ENCODE measurements around the gene GLYATL1B. TPM values are rescaled to one million over a fixed set of nuclear protein-coding genes. Genes with fewer than 3 reads are reported as not detected.

The GLYATL1B gene
- total and polyA plus RNA-seq, 2 of the 4 experiments (the other 2 are of a cell fraction) = not detected

GRCh38 chr11:59138643-59139042, 52.5 kb downstream of the GLYATL1B start:
- in situ Hi-C loops (cut with MboI; ENCODE audit: low sequenced_read_pairs) (loop anchor here (5.0 kb wide), 1 partner anchor 81 kb away; no protein-coding TSS in a partner anchor), dilution Hi-C loops (cut with HindIII; ENCODE audit: low sequenced_read_pairs, unreplicated experiment) (no loop called here)

More at GRCh38 chr11:59138643-59139042, 52.5 kb downstream of the GLYATL1B start:
- Histone ChIP-seq H3K9me3 (ENCODE audit: control insufficient read depth, insufficient read depth, low read length) (no peaks in the 10 kb centered on the region), H3K4me3 (ENCODE audit: insufficient read depth, low read depth, low read length) (no peak overlapping the region), H2AK9ac (replicated peaks; ENCODE audit: low read depth, low read length, poor library complexity) (no peak overlapping the region), H3K14ac (replicated peaks; ENCODE audit: low read depth, low read length) (no peak overlapping the region), H2BK5ac (ENCODE audit: low read depth, low read length, poor library complexity, severe bottlenecking) (no peak overlapping the region), H3K18ac (ENCODE audit: low read depth, low read length) (no peak overlapping the region), H3K4me1 (ENCODE audit: control insufficient read depth, insufficient read depth, low read length) (no peaks in the 10 kb centered on the region), H2BK20ac (ENCODE audit: low read depth, low read length) (no peak overlapping the region), H4K8ac (ENCODE audit: low read depth in 2 of 2, low read length in 2 of 2) (no peak overlapping the region), H3K27ac (ENCODE audit: insufficient read depth, low read length) (no peak overlapping the region), H4K5ac (ENCODE audit: low read depth, low read length) (no peak overlapping the region), H2BK120ac (ENCODE audit: low read depth, low read length) (no peak overlapping the region), H3K79me1 (ENCODE audit: low read depth in 1 of 2, low read length in 2 of 2) (peaks cover 0 to 8% of the 10 kb centered on the region in 2 experiments; a peak in 2 of 4 replicates), H3K9me1 (ENCODE audit: insufficient read depth, low read length) (no peaks in the 10 kb centered on the region), H3K4me2 (ENCODE audit: low read depth, low read length) (no peak overlapping the region), H2AFZ (replicated peaks; ENCODE audit: low read length, poor library complexity) (no peak overlapping the region), H3K23ac (ENCODE audit: low read depth, low read length) (no peak overlapping the region), H3K36me3 (ENCODE audit: control insufficient read depth, insufficient read depth, low read length) (peaks cover 4% of the 10 kb centered on the region), H3K9ac (ENCODE audit: low read depth, low read length) (no peak overlapping the region), H2BK15ac (ENCODE audit: low read depth, low read length) (no peak overlapping the region), H3K56ac (ENCODE audit: extremely low read depth, insufficient read depth, low read length) (no peak overlapping the region), H4K91ac (ENCODE audit: insufficient read depth, low read depth, low read length) (no peak overlapping the region), H3K4ac (ENCODE audit: low read depth, low read length) (no peak overlapping the region), H4K20me1 (ENCODE audit: insufficient read depth, low read length) (no peaks in the 10 kb centered on the region), H2AK5ac (ENCODE audit: low read depth, low read length) (no peak overlapping the region), H3K27me3 (ENCODE audit: control insufficient read depth, insufficient read depth, low read length) (no peaks in the 10 kb centered on the region)
- POLR2A ChIA-PET (ENCODE audit: unreplicated experiment) = no interaction called here
- CTCF ChIA-PET = no interaction called here
- intact Hi-C loops (cut with micrococcal nuclease) = loop anchor here (5.0 kb wide), 1 partner anchor 486 kb away; no protein-coding TSS in a partner anchor
- 80% methylated on average over 1 of the region's 2 CpGs; no CpG with 5 or more reads in 1 of the 2 experiments for WGBS, 2 experiments (ENCODE audit: extremely low coverage in 2 of 2, insufficient read length in 1 of 2)
- TF ChIP-seq RAD21 (IDR thresholded peaks at IDR 0.05; ENCODE audit: low read length) = no peak
- TF ChIP-seq CHD1 (IDR thresholded peaks at IDR 0.05; ENCODE audit: low read depth, low read length) = no peak
- TF ChIP-seq ELK1 (IDR thresholded peaks at IDR 0.05; ENCODE audit: borderline replicate concordance, low read depth, low read length) = no peak
- no peak for TF ChIP-seq USF2 (IDR thresholded peaks at IDR 0.05; ENCODE audit: low read depth, low read length)
- TF ChIP-seq NFE2L2 (IDR thresholded peaks at IDR 0.05; ENCODE audit: low read depth, low read length) = no peak
- TF ChIP-seq CEBPB (IDR thresholded peaks at IDR 0.05; ENCODE audit: low read depth, low read length) = no peak
- TF ChIP-seq RCOR1 (IDR thresholded peaks at IDR 0.05; ENCODE audit: insufficient replicate concordance, low read length) = no peak
- TF ChIP-seq SMC3 (IDR thresholded peaks at IDR 0.05; ENCODE audit: low read depth, low read length) = no peak
- no peak for TF ChIP-seq MAFK (IDR thresholded peaks at IDR 0.05; ENCODE audit: low read depth, low read length)
- no peak for TF ChIP-seq MAZ (IDR thresholded peaks at IDR 0.05; ENCODE audit: borderline replicate concordance, low read depth, low read length)
- TF ChIP-seq CTCF (conservative IDR thresholded peaks at IDR 0.05; ENCODE audit: low read depth, low read length) = no peak
- TF ChIP-seq BHLHE40 (IDR thresholded peaks at IDR 0.05; ENCODE audit: low read depth, low read length) = no peak
- TF ChIP-seq MXI1 (IDR thresholded peaks at IDR 0.05; ENCODE audit: borderline replicate concordance, low read depth, low read length) = no peak
- no peak for TF ChIP-seq FOS (IDR thresholded peaks at IDR 0.05; ENCODE audit: low read depth, low read length)
- ATAC-seq (ENCODE audit: low read depth) (no peak), DNase-seq (no peak)
- no TSS peak for BruUV-seq (replicated peaks)

All from IMR-90 (cell line).